ENCODE data around the gene KIF7. TPM values are rescaled to one million over a fixed set of nuclear protein-coding genes. Genes with fewer than 3 reads are reported as not detected.

The KIF7 gene
- total and polyA plus RNA-seq, 2 donors (not counting 1 experiment from before 2014, with no cell fraction given): 2.9 to 11.4 TPM

- no peaks in the 10 kb centered on the region for H3K79me2 ChIP-seq (ENCODE audit: control insufficient read depth, insufficient read depth, low read length)
- no peak for DNase-seq (ENCODE audit: low read depth in 2 of 2)
Observed at GRCh38 chr15:89614164-89614563, 41.1 kb downstream of the KIF7 start.

GRCh38 chr15:89613031-89613430, 42.2 kb downstream of the KIF7 start:
- Histone ChIP-seq H3K27me3 (ENCODE audit: control insufficient read depth, insufficient read depth, low read length) (no peaks in the 10 kb centered on the region), H3K4me2 (ENCODE audit: extremely low read depth, insufficient read depth, low read length) (no peak overlapping the region), H3K79me2 (ENCODE audit: control insufficient read depth, insufficient read depth, low read length) (no peaks in the 10 kb centered on the region), H3K9me3 (ENCODE audit: control insufficient read depth, insufficient read depth, low read depth, low read length) (no peaks in the 10 kb centered on the region), H3K27ac (ENCODE audit: insufficient read depth, low read length) (no peak overlapping the region), H3K9ac (ENCODE audit: insufficient read depth, low read length) (no peak overlapping the region), H4K20me1 (ENCODE audit: control insufficient read depth, extremely low read depth, insufficient read depth, low read length) (no peaks in the 10 kb centered on the region), H3K4me3 (replicated peaks in 1 of 4; ENCODE audit: control extremely low read depth in 1 of 4, insufficient read depth in 1 of 4, low read depth in 3 of 4, low read length in 4 of 4) (no peak overlapping the region), H3K36me3 (ENCODE audit: control insufficient read depth, insufficient read depth, low read length) (no peaks in the 10 kb centered on the region), H2AFZ (ENCODE audit: low read length) (no peak overlapping the region), H3K4me1 (ENCODE audit: control insufficient read depth, extremely low read depth, insufficient read depth, low read length) (no peaks in the 10 kb centered on the region)
- no peak for DNase-seq (ENCODE audit: low read depth in 2 of 2)
- TF ChIP-seq EZH2 (IDR thresholded peaks at IDR 0.05; ENCODE audit: low read length, missing control alignments) (no peak), CTCF (conservative IDR thresholded peaks at IDR 0.05 in 1 of 2, IDR thresholded peaks at IDR 0.05 in 1 of 2; ENCODE audit: low read depth in 1 of 2, low read length in 2 of 2) (no peak)

More at GRCh38 chr15:89614164-89614563, 41.1 kb downstream of the KIF7 start:
- Histone ChIP-seq H3K9me3 (ENCODE audit: control insufficient read depth, insufficient read depth, low read depth, low read length) (no peaks in the 10 kb centered on the region), H3K4me2 (ENCODE audit: extremely low read depth, insufficient read depth, low read length) (no peak overlapping the region), H2AFZ (ENCODE audit: low read length) (no peak overlapping the region), H3K27me3 (ENCODE audit: control insufficient read depth, insufficient read depth, low read length) (no peaks in the 10 kb centered on the region), H3K27ac (ENCODE audit: insufficient read depth, low read length) (no peak overlapping the region), H3K4me1 (ENCODE audit: control insufficient read depth, extremely low read depth, insufficient read depth, low read length) (no peaks in the 10 kb centered on the region), H3K9ac (ENCODE audit: insufficient read depth, low read length) (no peak overlapping the region), H4K20me1 (ENCODE audit: control insufficient read depth, extremely low read depth, insufficient read depth, low read length) (no peaks in the 10 kb centered on the region), H3K36me3 (ENCODE audit: control insufficient read depth, insufficient read depth, low read length) (no peaks in the 10 kb centered on the region), H3K4me3 (replicated peaks in 1 of 4; ENCODE audit: control extremely low read depth in 1 of 4, insufficient read depth in 1 of 4, low read depth in 3 of 4, low read length in 4 of 4) (no peak overlapping the region)
- TF ChIP-seq CTCF (conservative IDR thresholded peaks at IDR 0.05 in 1 of 2, IDR thresholded peaks at IDR 0.05 in 1 of 2; ENCODE audit: low read depth in 1 of 2, low read length in 2 of 2) (no peak), EZH2 (IDR thresholded peaks at IDR 0.05; ENCODE audit: low read length, missing control alignments) (no peak)

- H3K36me3 ChIP-seq (ENCODE audit: control insufficient read depth, insufficient read depth, low read length): no peaks in the 10 kb centered on the region
- H3K9ac ChIP-seq (ENCODE audit: insufficient read depth, low read length): no peak overlapping the region
- no peak overlapping the region for H3K4me2 ChIP-seq (ENCODE audit: extremely low read depth, insufficient read depth, low read length)
- no peak for DNase-seq (ENCODE audit: low read depth in 2 of 2)
- H3K9me3 ChIP-seq (ENCODE audit: control insufficient read depth, insufficient read depth, low read depth, low read length): no peaks in the 10 kb centered on the region
- H3K27me3 ChIP-seq (ENCODE audit: control insufficient read depth, insufficient read depth, low read length): no peaks in the 10 kb centered on the region
- no peak overlapping the region for H2AFZ ChIP-seq (ENCODE audit: low read length)
- no peak overlapping the region for H3K27ac ChIP-seq (ENCODE audit: insufficient read depth, low read length)
- TF ChIP-seq CTCF (conservative IDR thresholded peaks at IDR 0.05 in 1 of 2, IDR thresholded peaks at IDR 0.05 in 1 of 2; ENCODE audit: low read depth in 1 of 2, low read length in 2 of 2) (no peak), EZH2 (IDR thresholded peaks at IDR 0.05; ENCODE audit: low read length, missing control alignments) (no peak)
- no peak overlapping the region for H3K4me3 ChIP-seq (replicated peaks in 1 of 4; ENCODE audit: control extremely low read depth in 1 of 4, insufficient read depth in 1 of 4, low read depth in 3 of 4, low read length in 4 of 4)
- H3K79me2 ChIP-seq (ENCODE audit: control insufficient read depth, insufficient read depth, low read length): no peaks in the 10 kb centered on the region
- H3K4me1 ChIP-seq (ENCODE audit: control insufficient read depth, extremely low read depth, insufficient read depth, low read length): no peaks in the 10 kb centered on the region
- H4K20me1 ChIP-seq (ENCODE audit: control insufficient read depth, extremely low read depth, insufficient read depth, low read length): no peaks in the 10 kb centered on the region
Observed at GRCh38 chr15:89611317-89611716, 44.0 kb downstream of the KIF7 start.

All from fibroblast of lung (primary cell).